Measurements from ENCODE around the gene IGFBP4.

DNA sequence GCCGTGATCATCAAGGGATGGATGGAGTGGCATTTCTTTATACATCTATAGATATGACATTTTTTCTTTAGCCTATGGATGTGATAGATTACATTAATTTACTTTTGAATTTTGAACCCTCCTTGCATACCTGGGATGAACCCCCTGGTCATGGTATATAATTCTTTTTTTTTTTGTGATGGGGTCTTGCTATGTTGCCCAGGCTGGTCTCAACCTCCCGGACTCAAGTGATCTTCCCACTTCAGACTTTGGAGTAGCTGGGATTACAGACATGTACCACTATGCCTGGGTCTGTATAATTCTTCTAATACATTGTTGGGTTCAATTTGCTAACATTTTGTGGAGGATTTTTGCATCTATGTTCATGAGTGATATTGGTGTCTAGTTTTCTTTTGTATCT lies 59.9 kb downstream of the IGFBP4 start:
- no peak for TF ChIP-seq POLR2A (IDR thresholded peaks at IDR 0.05)
- TF ChIP-seq, protein P1, sequence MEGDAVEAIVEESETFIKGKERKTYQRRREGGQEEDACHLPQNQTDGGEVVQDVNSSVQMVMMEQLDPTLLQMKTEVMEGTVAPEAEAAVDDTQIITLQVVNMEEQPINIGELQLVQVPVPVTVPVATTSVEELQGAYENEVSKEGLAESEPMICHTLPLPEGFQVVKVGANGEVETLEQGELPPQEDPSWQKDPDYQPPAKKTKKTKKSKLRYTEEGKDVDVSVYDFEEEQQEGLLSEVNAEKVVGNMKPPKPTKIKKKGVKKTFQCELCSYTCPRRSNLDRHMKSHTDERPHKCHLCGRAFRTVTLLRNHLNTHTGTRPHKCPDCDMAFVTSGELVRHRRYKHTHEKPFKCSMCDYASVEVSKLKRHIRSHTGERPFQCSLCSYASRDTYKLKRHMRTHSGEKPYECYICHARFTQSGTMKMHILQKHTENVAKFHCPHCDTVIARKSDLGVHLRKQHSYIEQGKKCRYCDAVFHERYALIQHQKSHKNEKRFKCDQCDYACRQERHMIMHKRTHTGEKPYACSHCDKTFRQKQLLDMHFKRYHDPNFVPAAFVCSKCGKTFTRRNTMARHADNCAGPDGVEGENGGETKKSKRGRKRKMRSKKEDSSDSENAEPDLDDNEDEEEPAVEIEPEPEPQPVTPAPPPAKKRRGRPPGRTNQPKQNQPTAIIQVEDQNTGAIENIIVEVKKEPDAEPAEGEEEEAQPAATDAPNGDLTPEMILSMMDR (IDR thresholded peaks at IDR 0.05) = no peak
- no peak for TF ChIP-seq EP300 (IDR thresholded peaks at IDR 0.05)

Data from tibial nerve (tissue), 4 donors.